OCI-LY3 (cell line): Measurements from ENCODE around the gene AMOT.
"Not testable (repeated sequence)": the region's sequence is repeated elsewhere in the genome, so short reads cannot be mapped to it uniquely, and the experiment has no call there.

ENCODE experiments used
- H2AFZ ChIP-seq: fragments of 200-600, 300-600 bp; shearing (Covaris generic); 2 replicates; pipeline ENCODE4 v1.6.0; 2014; ENCODE audit warnings: antibody characterized with exemption, low read depth, low read length
- H3K27ac ChIP-seq: fragments of 200-600, 300-600 bp; sonication (generic); 2 replicates; pipeline ENCODE4 v1.5.1; 2014; ENCODE audit warnings: mild to moderate bottlenecking, low read length, moderate library complexity, mixed read lengths
- H3K27me3 ChIP-seq: fragments of 200-600, 300-600 bp; sonication (generic); 2 replicates; pipeline ENCODE4 v1.6.1; 2014; ENCODE audit warnings: low read depth, low read length, mixed read lengths
- H3K36me3 ChIP-seq: fragments of 200-600, 300-600 bp; sonication (generic); replicated peaks from 2 replicates; pipeline ENCODE3; 2014; ENCODE audit warnings: low read depth, low read length, mixed read lengths
- H3K4me1 ChIP-seq: fragments of 300-600, 200-600 bp; sonication (generic); 2 replicates; pipeline ENCODE4 v1.6.1; 2014; ENCODE audit warnings: low read length, mixed read lengths
- H3K4me2 ChIP-seq: fragments of 200-600, 300-600 bp; sonication (generic); 2 replicates; pipeline ENCODE4 v1.6.1; 2014; ENCODE audit warnings: low read length, mixed read lengths
- H3K4me3 ChIP-seq: fragments of 300-600, 200-600 bp; sonication (generic); 2 replicates; pipeline ENCODE4 v1.5.1; 2014; ENCODE audit warnings: antibody characterized with exemption, mild to moderate bottlenecking, low read length, moderate library complexity
- H3K79me2 ChIP-seq: fragments of 300-600, 200-600 bp; shearing (Covaris generic); 2 replicates; pipeline ENCODE4 v1.6.1; 2014; ENCODE audit warnings: mild to moderate bottlenecking, low read length, mixed read lengths
- H3K9ac ChIP-seq: fragments of 300-600, 200-600 bp; shearing (Covaris generic); 2 replicates; pipeline ENCODE4 v1.6.0; 2014; ENCODE audit warnings: mild to moderate bottlenecking, low read length, moderate library complexity
- H3K9me3 ChIP-seq: fragments of 200-600, 300-600 bp; shearing (Covaris generic); 2 replicates; pipeline ENCODE4 v1.6.1; 2014; ENCODE audit warnings: low read length, mixed read lengths; ENCODE audit not compliant: insufficient read depth
- H4K20me1 ChIP-seq: fragments of 200-600, 300-600 bp; sonication (generic); 2 replicates; pipeline ENCODE4 v1.6.1; 2016; ENCODE audit warnings: low read length, mixed read lengths; ENCODE audit not compliant: insufficient read depth
- EZH2phosphoT487 ChIP-seq: fragments of 200-600 bp; shearing (Covaris generic); IDR thresholded peaks from 2 replicates; pipeline ENCODE4 v1.6.1; 2018; ENCODE audit warnings: antibody characterized with exemption, mixed run types, low read depth
- TF ChIP-seq, protein P1 (sequence below): fragments of 200-600, 300-600 bp; sonication (generic); IDR thresholded peaks from 2 replicates; pipeline ENCODE4 v1.5.1; 2014; ENCODE audit warnings: antibody characterized with exemption, low read length, low read depth

AMOT gene

DNA sequence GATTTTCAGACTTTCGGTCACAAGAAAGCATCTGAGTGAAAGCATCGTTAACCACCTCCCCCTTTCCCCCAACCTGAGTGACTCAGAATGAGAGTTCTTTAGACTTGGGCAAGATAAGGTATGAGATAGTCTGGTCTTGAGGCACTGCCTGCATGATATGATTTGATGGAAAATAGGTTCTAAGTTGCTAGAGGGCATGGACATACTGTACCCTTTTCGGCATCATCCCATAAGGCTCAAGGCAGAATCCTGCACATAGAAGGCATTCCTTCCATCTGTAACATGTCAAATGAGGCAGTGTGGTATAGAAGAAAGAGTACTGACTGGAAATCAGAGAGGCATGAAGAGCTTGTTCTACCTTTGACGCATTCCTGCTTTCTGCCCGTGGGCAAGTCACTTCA is 16.8 kb upstream of the AMOT start:
- H3K79me2 ChIP-seq, result no peaks in the 10 kb centered on the region
- peaks cover 65% of the 10 kb centered on the region for H3K4me1 ChIP-seq
- no peaks in the 10 kb centered on the region for H3K9me3 ChIP-seq
- no peaks in the 10 kb centered on the region for H3K27me3 ChIP-seq
- H3K27ac ChIP-seq, result peak overlapping the region; percentile 94
- no peaks in the 10 kb centered on the region for H4K20me1 ChIP-seq
- no peak for TF ChIP-seq EZH2phosphoT487
- TF ChIP-seq, protein P1, sequence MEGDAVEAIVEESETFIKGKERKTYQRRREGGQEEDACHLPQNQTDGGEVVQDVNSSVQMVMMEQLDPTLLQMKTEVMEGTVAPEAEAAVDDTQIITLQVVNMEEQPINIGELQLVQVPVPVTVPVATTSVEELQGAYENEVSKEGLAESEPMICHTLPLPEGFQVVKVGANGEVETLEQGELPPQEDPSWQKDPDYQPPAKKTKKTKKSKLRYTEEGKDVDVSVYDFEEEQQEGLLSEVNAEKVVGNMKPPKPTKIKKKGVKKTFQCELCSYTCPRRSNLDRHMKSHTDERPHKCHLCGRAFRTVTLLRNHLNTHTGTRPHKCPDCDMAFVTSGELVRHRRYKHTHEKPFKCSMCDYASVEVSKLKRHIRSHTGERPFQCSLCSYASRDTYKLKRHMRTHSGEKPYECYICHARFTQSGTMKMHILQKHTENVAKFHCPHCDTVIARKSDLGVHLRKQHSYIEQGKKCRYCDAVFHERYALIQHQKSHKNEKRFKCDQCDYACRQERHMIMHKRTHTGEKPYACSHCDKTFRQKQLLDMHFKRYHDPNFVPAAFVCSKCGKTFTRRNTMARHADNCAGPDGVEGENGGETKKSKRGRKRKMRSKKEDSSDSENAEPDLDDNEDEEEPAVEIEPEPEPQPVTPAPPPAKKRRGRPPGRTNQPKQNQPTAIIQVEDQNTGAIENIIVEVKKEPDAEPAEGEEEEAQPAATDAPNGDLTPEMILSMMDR, result no peak
- peak overlapping the region; percentile 56 for H3K4me3 ChIP-seq
- H3K4me2 ChIP-seq, result peak overlapping the region; percentile 87
- H3K36me3 ChIP-seq, result no peaks in the 10 kb centered on the region
- no peak overlapping the region; the same call in 1 of the 2 replicates for H2AFZ ChIP-seq
- peak overlapping the region; percentile 64; the same call in 1 of the 2 replicates for H3K9ac ChIP-seq

DNA sequence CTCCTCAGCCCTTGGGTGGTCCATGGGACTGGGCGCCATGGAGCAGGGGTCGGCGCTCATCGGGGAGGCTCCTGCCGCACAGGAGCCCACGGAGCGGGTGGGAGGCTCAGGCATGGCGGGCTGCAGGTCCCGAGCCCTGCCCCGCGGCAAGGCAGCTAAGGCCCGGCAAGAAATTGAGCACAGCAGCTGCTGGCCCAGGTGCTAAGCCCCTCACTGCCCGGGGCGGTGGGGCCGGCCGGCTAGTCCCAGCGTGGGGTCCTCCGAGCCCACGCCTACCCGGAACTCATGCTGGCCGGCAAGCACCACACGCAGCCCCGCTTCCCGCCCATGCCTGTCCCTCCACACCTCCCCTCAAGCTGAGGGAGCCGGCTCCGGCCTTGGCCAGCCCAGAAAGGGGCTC is 14.3 kb upstream of the AMOT start:
- H3K9me3 ChIP-seq, H3K4me3 ChIP-seq, H3K36me3 ChIP-seq, H3K9ac ChIP-seq, H3K79me2 ChIP-seq, H3K27ac ChIP-seq, H3K4me2 ChIP-seq, H3K27me3 ChIP-seq, H4K20me1 ChIP-seq, H2AFZ ChIP-seq: not testable (repeated sequence)
- H3K4me1 ChIP-seq, result peaks cover 83% of the 10 kb centered on the region

DNA sequence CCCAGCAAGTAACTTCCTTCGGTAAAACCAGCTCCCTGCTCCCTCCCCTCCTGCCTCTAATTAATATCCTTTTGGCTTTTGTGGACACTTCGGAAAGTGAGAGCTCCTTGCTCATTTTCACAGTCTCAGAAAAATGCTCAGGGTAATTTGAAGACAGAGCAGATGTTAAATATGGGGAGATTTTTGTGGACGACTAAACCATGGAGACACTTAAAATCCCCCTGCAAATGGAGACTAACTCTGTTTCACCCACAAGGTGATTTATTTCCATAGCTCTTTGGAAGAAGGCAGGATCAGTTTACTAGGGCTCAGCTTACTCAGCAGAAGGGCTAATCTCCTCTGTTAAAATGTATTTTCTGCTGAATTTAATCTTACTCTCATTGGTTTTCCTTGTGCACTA is 12.2 kb upstream of the AMOT start:
- Histone ChIP-seq H3K36me3 (no peaks in the 10 kb centered on the region), H3K4me1 (peaks cover 75% of the 10 kb centered on the region), H4K20me1 (no peaks in the 10 kb centered on the region), H3K4me2 (peak overlapping the region; percentile 77), H2AFZ (no peak overlapping the region), H3K27ac (peak overlapping the region; percentile 91), H3K27me3 (no peaks in the 10 kb centered on the region), H3K9me3 (no peaks in the 10 kb centered on the region), H3K79me2 (no peaks in the 10 kb centered on the region), H3K9ac (peak overlapping the region; percentile 51; the same call in 1 of the 2 replicates), H3K4me3 (peak overlapping the region; percentile 55; the same call in 1 of the 2 replicates)
- TF ChIP-seq, protein P1, result no peak

DNA sequence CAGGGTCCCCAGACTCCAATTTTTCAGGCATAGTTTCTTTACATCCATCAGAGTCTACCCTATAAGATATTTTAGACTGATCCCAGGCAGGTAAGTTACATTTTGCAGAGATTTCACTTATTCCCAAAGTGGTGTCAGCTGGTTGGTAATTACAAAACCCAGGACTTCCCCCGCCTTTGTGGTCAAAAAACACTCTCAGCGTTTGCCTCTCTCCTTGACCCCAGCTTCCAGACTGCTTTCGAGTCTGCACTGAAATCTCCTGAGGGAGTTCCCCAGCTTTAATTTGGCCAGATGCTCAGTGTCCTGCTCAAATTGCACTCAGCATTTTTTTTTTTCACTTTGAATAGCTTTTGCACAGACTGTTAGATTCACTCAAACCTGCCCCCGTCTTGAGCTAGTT is 11.2 kb upstream of the AMOT start:
- H4K20me1 ChIP-seq, result no peaks in the 10 kb centered on the region
- no peaks in the 10 kb centered on the region for H3K27me3 ChIP-seq
- no peaks in the 10 kb centered on the region for H3K79me2 ChIP-seq
- no peaks in the 10 kb centered on the region for H3K9me3 ChIP-seq
- H3K4me2 ChIP-seq, result peak overlapping the region; percentile 77
- peak overlapping the region; percentile 56 for H3K4me3 ChIP-seq
- H3K4me1 ChIP-seq, result peaks cover 75% of the 10 kb centered on the region
- TF ChIP-seq EZH2phosphoT487, result no peak
- TF ChIP-seq, protein P1, result no peak
- H3K36me3 ChIP-seq, result no peaks in the 10 kb centered on the region
- peak overlapping the region; percentile 91 for H3K27ac ChIP-seq
- H2AFZ ChIP-seq, result no peak overlapping the region
- H3K9ac ChIP-seq, result peak overlapping the region; percentile 49; the same call in 1 of the 2 replicates
